A673 (cell line): ENCODE results near the gene RNMT.

ENCODE experiments used
- EZH2 ChIP-seq: fragments of 200-600 bp; sonication (generic); IDR thresholded peaks from 2 replicates; pipeline ENCODE4 v1.6.1; 2017; ENCODE audit warnings: borderline replicate concordance, low read depth, mild to moderate bottlenecking, mixed read lengths, antibody characterized with exemption, low read length; ENCODE audit not compliant: poor library complexity, severe bottlenecking
- TF ChIP-seq, protein P1 (sequence below): fragments of 300-800, 200-600 bp; sonication (generic); conservative IDR thresholded peaks from 2 replicates; pipeline ENCODE4 v1.5.1; 2017; ENCODE audit warnings: low read depth, mild to moderate bottlenecking, antibody characterized with exemption, low read length, moderate library complexity, mixed read lengths

DNA sequence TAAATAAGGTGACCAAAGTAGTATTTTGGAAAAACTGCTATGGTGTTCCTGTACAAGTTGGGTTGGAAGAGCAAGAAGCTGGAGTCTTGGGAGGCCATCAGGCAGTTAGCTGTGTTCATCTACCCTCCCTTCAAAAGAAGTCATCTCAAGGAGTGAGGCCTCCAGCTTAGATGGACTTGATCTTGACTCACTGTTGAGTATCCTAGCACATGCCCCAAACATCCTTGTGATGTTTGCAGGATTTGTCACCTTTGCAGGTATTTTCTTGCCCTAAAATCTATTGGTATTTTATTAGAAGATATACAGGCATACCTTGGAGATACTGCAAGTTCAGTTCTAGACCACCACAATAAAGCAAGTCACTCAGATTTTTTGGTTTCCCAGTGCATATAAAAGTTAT lies 30.2 kb downstream of the RNMT start:
- TF ChIP-seq, protein P1, sequence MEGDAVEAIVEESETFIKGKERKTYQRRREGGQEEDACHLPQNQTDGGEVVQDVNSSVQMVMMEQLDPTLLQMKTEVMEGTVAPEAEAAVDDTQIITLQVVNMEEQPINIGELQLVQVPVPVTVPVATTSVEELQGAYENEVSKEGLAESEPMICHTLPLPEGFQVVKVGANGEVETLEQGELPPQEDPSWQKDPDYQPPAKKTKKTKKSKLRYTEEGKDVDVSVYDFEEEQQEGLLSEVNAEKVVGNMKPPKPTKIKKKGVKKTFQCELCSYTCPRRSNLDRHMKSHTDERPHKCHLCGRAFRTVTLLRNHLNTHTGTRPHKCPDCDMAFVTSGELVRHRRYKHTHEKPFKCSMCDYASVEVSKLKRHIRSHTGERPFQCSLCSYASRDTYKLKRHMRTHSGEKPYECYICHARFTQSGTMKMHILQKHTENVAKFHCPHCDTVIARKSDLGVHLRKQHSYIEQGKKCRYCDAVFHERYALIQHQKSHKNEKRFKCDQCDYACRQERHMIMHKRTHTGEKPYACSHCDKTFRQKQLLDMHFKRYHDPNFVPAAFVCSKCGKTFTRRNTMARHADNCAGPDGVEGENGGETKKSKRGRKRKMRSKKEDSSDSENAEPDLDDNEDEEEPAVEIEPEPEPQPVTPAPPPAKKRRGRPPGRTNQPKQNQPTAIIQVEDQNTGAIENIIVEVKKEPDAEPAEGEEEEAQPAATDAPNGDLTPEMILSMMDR, result no peak
- no peak for TF ChIP-seq EZH2
